Sigmoid colon (tissue), 7 donors: ENCODE measurements around the gene FUCA1. TPM values are rescaled to one million over a fixed set of nuclear protein-coding genes. Genes with fewer than 3 reads are reported as not detected.

Experiments used
- DNase-seq: peaks from one replicate; pipeline ENCODE4 v3.0.0-alpha.2; 2019
- H3K27ac ChIP-seq, 4 donors: fragments of 200-600 bp; sonication (generic); one replicate each; pipeline ENCODE4 v1.5.1; 2016 to 2019; ENCODE audit warnings: mild to moderate bottlenecking in 1 of 4
- H3K27me3 ChIP-seq, 3 donors: fragments of 200-600 bp; sonication (generic); one replicate each; pipeline ENCODE4 v1.5.1; 2019; ENCODE audit warnings: mild to moderate bottlenecking in 1 of 3
- H3K36me3 ChIP-seq, 4 donors: fragments of 200-600 bp; sonication (generic); one replicate each; pipeline ENCODE4 v1.5.1; 2016 to 2019
- H3K4me1 ChIP-seq, 4 donors: fragments of 200-600 bp; sonication (generic); one replicate each; pipeline ENCODE4 v1.5.1; 2017 to 2019
- H3K4me3 ChIP-seq, 4 donors: fragments of 200-600 bp; sonication (generic); one replicate each; pipeline ENCODE4 v1.5.1; 2017 to 2019; ENCODE audit warnings: mild to moderate bottlenecking in 2 of 4, moderate library complexity in 1 of 4
- H3K9me3 ChIP-seq, 4 donors: fragments of 200-600 bp in 3 of 4; sonication (generic) in 3 of 4; one replicate each; pipeline versions ENCODE4 v1.5.1 to v1.6.1; 2013 to 2019
- CTCF ChIP-seq, 4 experiments: fragments of 450-650 bp in 3 of 4; fragments of 200-600 bp in 1 of 4; IDR thresholded peaks; one replicate each; pipeline ENCODE4 v1.5.1; 2016 to 2019; ENCODE audit warnings: antibody characterized with exemption in 4 of 4, mild to moderate bottlenecking in 3 of 4, moderate library complexity in 2 of 4
- EP300 ChIP-seq, 4 donors: sonication (generic); formaldehyde crosslinking; IDR thresholded peaks; one replicate each; pipeline ENCODE4 v1.6.1; 2017; ENCODE audit warnings: antibody characterized with exemption in 4 of 4
- POLR2A ChIP-seq, 2 donors: fragments of 450-650 bp; IDR thresholded peaks; one replicate each; pipeline ENCODE4 v1.6.1; 2016; ENCODE audit warnings: antibody characterized with exemption in 2 of 2, mild to moderate bottlenecking in 2 of 2, moderate library complexity in 2 of 2
- POLR2AphosphoS5 ChIP-seq, 4 donors: sonication (generic); formaldehyde crosslinking; IDR thresholded peaks; one replicate each; pipeline ENCODE4 v1.6.1; 2017; ENCODE audit warnings: antibody characterized with exemption in 4 of 4
- WGBS, 2 donors: extraction: QIAGEN DNeasy Blood & Tissue Kit; methylation state at CpG; one replicate each; pipeline ENCODE4 v1.1.7; 2013; 5-methylcytosine and 5-hydroxymethylcytosine counted together
- intact Hi-C: fragments of 100-400 bp; cut with DNase I; formaldehyde crosslinking; loops from one replicate; pipeline ENCODE4 v1.15.1; 2023
- polyA plus RNA-seq, 3 donors: library from polyadenylated mRNA; stranded (reverse); fragments of 200-250 nt; gene quantifications; one replicate each; pipeline ENCODE4 v1.2.3, GENCODE V29; 2013
- total RNA-seq, 4 donors: library from RNA; depleted of rRNA; stranded (reverse); fragments of >200 nt; gene quantifications; one replicate each; pipeline ENCODE4 v1.1.0, GENCODE V29; 2016
- donor health status: healthy with polysubstance abuse.
- donor health status: Bipolar disorder and iron deficiency.
- donor health status: healthy.

The FUCA1 gene
- total and polyA plus RNA-seq, 7 donors = 14.1 to 260 (median 28.9) TPM

GRCh38 chr1:23897083-23897482 is 29.0 kb upstream of the FUCA1 start:
- H3K4me1 ChIP-seq = no peaks in the 10 kb centered on the region
- 72 to 86% methylated on average over 6 of the region's 6 CpGs for WGBS, 2 donors
- no peaks in the 10 kb centered on the region for H3K9me3 ChIP-seq
- no peak overlapping the region for H3K4me3 ChIP-seq
- no peaks in the 10 kb centered on the region for H3K27me3 ChIP-seq
- DNase-seq = no peak
- H3K27ac ChIP-seq = no peak overlapping the region
- intact Hi-C loops = no loop called here
- no peak for TF ChIP-seq CTCF (IDR thresholded peaks at IDR 0.05)
- TF ChIP-seq POLR2AphosphoS5 (IDR thresholded peaks at IDR 0.05) = no peak
- no peak for TF ChIP-seq EP300 (IDR thresholded peaks at IDR 0.05)
- no peak for TF ChIP-seq POLR2A (IDR thresholded peaks at IDR 0.05)
- no peaks in the 10 kb centered on the region for H3K36me3 ChIP-seq

- Histone ChIP-seq H3K36me3 (no peaks in the 10 kb centered on the region), H3K27ac (no peak overlapping the region), H3K4me3 (no peak overlapping the region), H3K9me3 (no peaks in the 10 kb centered on the region), H3K27me3 (no peaks in the 10 kb centered on the region), H3K4me1 (no peaks in the 10 kb centered on the region)
- DNase-seq = no peak
- intact Hi-C loops = no loop called here
- TF ChIP-seq POLR2A (IDR thresholded peaks at IDR 0.05) (no peak), EP300 (IDR thresholded peaks at IDR 0.05) (no peak), POLR2AphosphoS5 (IDR thresholded peaks at IDR 0.05) (no peak), CTCF (IDR thresholded peaks at IDR 0.05) (no peak)
- 27 to 61% methylated on average over 3 of the region's 3 CpGs for WGBS, 2 donors
Measured at GRCh38 chr1:23896491-23896890, 28.4 kb upstream of the FUCA1 start.

- TF ChIP-seq EP300 (IDR thresholded peaks at IDR 0.05) (no peak), POLR2AphosphoS5 (IDR thresholded peaks at IDR 0.05) (no peak), POLR2A (IDR thresholded peaks at IDR 0.05) (no peak), CTCF (IDR thresholded peaks at IDR 0.05) (no peak)
- no peak for DNase-seq
- Histone ChIP-seq H3K36me3 (no peaks in the 10 kb centered on the region), H3K4me1 (no peaks in the 10 kb centered on the region), H3K9me3 (no peaks in the 10 kb centered on the region), H3K27ac (no peak overlapping the region), H3K27me3 (no peaks in the 10 kb centered on the region), H3K4me3 (no peak overlapping the region)
- WGBS, 2 donors = 42 to 63% methylated on average over 4 of the region's 4 CpGs
- intact Hi-C loops = no loop called here
Measured at GRCh38 chr1:23895993-23896392, 27.9 kb upstream of the FUCA1 start.

GRCh38 chr1:23895082-23895481 is 27.0 kb upstream of the FUCA1 start:
- 82 to 85% methylated on average over 5 of the region's 5 CpGs for WGBS, 2 donors
- H3K9me3 ChIP-seq = no peaks in the 10 kb centered on the region
- intact Hi-C loops = no loop called here
- no peaks in the 10 kb centered on the region for H3K27me3 ChIP-seq
- DNase-seq = no peak
- H3K27ac ChIP-seq = no peak overlapping the region
- no peaks in the 10 kb centered on the region for H3K36me3 ChIP-seq
- no peaks in the 10 kb centered on the region for H3K4me1 ChIP-seq
- no peak overlapping the region for H3K4me3 ChIP-seq
- TF ChIP-seq CTCF (IDR thresholded peaks at IDR 0.05) = no peak
- TF ChIP-seq POLR2A (IDR thresholded peaks at IDR 0.05) = no peak
- TF ChIP-seq EP300 (IDR thresholded peaks at IDR 0.05) = no peak
- TF ChIP-seq POLR2AphosphoS5 (IDR thresholded peaks at IDR 0.05) = no peak

- Histone ChIP-seq H3K36me3 (no peaks in the 10 kb centered on the region), H3K4me1 (no peaks in the 10 kb centered on the region), H3K9me3 (no peaks in the 10 kb centered on the region), H3K4me3 (no peak overlapping the region), H3K27ac (no peak overlapping the region), H3K27me3 (no peaks in the 10 kb centered on the region)
- TF ChIP-seq POLR2AphosphoS5 (IDR thresholded peaks at IDR 0.05) = no peak
- WGBS, 2 donors = 68 to 84% methylated on average over 5 of the region's 5 CpGs
- intact Hi-C loops = no loop called here
- no peak for DNase-seq
Measured at GRCh38 chr1:23889074-23889473, 21.0 kb upstream of the FUCA1 start.
